ENCODE results near the gene NADK.

The NADK gene

DNA sequence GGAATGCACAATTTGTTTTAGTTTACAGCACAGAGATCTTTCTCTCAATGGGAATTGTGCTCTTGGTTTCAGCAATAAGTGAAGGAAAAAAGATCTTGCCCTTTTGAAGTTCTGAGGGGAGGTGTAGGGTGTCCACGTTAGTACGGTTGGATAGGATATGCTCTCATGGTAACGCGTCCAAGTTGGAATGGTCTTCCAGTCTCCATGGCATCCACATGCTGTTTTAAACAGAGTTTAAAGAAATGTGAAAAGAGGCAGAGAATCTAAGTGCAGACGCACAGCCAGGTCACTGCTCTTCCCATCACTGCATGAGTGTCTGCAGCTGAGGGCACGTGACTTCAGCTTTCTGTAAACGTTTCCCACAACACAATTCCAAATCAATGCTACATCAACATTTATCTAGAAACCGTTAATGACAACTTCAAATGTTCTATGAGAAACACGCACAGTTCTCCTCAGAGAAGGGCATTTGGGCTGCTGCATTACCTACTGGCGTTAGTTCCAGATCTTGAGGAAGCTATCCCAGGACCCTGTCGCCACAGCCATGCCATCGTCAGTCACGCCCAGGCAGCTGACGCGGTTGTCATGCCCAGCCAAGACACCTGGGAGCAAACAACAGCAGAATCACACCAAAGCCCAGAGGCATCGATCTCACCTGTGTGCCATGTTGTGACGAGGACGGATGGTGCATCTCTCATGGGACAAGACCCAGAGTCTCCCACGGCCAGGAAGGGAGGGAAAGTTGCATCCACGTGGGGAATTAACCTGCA lies 8.8 kb upstream of the NADK start:
- no peak for DNase-seq

GRCh38 chr1:1785666-1786065 lies 7.4 kb upstream of the NADK start:
- no peak for DNase-seq

DNA sequence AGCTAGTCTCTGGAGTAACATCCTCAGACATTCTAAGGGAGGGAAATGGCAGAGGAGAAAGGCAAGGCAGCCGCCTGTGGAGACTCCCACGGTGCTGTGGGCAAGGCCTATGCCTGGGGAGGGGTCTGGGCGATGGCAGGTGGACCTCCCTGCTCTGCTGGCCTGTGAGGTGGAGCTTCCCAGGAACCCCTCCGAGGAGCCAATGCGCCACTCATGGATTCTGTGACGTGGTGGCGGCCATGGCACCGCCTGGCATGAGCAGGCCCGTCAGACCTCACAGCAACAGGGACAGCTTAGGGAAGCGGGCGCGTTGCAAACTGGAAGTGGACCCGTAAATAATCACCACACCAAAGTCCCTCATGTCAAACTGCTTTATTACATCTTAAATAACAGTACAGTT lies 6.7 kb upstream of the NADK start:
- DNase-seq, result no peak

DNA sequence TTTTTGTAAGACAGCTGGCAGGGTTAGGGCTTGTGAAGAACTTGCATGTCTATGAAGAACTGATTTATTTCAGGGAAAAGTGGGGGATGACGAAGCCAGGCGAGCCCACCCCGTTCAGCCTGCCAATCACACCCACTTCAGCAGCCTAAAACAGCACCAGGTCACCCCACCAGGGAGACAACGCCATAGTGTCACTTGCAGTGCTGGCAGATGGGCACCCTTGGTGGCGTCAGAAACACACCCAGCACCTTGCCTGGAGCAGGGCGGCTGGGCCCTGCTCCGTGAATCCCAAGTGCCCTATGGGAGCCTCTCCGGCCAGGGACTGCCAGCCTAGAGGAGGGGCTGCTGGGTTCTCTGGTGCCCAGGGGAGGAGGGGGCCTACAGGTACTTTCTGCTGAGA lies 5.0 kb upstream of the NADK start:
- no peak for DNase-seq

DNA sequence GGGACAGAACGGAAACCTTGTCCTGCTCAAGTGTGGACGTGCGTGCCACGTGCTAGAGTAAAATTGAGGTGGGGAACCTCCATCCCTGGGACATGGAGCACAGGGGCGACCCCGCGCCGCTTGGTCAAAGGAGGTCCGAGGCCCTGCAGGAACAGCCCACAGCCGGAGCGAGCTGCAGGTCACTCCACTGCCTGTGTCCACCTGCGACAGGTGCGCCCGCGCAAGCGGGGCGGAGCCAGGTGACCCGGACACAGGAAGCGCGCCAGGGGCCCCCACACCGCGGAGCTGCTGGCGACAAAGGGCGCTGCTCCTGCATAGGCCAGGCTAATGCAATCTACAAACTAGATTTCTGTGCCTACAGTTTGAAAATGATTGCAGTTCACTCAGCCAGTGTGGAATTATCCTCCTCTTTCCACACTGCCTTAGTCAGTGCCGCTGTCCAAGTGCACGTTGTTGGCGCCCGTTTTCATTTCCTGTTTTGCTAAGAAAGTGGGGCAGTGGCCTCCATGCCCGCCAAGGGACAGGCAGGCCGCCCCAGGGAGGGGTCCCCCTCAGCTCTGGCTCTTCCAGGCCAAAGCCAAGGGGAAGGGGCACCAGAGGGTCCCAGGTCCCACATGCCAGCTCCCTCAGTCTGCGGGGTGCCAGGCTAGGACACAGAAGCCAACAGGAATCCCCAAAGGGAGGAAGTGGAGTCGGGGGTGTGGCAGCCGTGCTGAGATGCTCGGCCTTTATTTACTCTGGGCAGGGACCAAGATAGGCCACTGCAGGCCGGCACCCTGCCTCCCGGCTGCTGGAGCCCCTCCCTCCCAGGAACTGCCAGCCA lies 4.3 kb upstream of the NADK start:
- DNase-seq, result peak; percentile 32

GRCh38 chr1:1781526-1781903 lies 3.2 kb upstream of the NADK start:
- DNase-seq, result no peak

- DNase-seq, result no peak
Measured at GRCh38 chr1:1780598-1781525, 2.6 kb upstream of the NADK start.

GRCh38 chr1:1779691-1780597 lies 1.7 kb upstream of the NADK start:
- DNase-seq, result no peak

DNA sequence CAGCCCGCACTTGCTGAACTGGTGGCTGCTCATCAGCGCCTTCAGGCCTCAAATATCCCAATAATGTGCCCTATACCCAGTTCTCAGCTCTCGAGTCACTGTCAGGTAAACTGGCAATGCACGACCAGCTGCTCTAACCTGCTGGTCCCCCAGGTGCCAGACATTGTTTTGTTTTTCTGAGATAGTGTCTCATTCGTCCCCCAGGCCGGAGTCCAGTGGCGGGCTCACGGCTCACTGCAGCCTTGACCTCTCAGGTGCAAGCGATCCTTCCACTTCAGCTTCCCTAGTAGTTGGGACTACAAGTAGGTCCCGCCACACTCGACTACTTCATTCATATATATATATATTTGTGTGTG lies 1.0 kb upstream of the NADK start:
- DNase-seq, result no peak

DNA sequence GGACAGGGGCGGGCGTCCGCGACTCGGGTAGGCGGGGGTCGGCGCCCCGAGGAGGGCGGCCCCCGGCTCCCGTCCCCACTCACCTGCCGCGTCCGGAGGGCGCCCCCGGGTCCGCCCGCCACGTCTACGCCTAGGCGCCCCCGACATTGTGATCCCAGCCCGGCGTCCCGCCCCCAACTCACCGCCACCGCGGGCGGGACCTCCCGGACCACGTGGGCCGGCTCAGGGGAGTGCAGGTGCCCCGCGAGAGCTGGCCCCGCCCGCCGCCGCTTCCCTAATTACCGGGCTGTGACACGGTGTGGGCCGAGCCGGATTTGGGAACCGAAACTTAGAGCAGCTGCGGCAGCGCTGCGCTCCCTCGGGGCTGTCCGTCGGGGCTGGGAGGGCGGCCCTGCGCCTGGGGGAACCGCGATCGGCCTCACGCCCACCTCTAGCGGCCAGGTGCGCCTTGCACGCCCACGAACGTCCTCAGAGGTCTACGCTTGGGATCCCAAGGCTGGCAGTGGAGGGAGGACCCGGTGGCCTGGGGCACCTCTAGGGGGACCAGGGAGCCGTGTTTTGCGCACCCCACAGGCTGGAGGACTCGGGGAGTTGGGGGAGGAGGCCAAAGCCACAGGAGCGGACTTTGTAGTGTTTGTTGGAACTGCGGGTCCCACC lies 521 bp upstream of the NADK start:
- no peak for DNase-seq

GRCh38 chr1:1777583-1777899 lies 729 bp downstream of the NADK start:
- DNase-seq, result no peak

DNA sequence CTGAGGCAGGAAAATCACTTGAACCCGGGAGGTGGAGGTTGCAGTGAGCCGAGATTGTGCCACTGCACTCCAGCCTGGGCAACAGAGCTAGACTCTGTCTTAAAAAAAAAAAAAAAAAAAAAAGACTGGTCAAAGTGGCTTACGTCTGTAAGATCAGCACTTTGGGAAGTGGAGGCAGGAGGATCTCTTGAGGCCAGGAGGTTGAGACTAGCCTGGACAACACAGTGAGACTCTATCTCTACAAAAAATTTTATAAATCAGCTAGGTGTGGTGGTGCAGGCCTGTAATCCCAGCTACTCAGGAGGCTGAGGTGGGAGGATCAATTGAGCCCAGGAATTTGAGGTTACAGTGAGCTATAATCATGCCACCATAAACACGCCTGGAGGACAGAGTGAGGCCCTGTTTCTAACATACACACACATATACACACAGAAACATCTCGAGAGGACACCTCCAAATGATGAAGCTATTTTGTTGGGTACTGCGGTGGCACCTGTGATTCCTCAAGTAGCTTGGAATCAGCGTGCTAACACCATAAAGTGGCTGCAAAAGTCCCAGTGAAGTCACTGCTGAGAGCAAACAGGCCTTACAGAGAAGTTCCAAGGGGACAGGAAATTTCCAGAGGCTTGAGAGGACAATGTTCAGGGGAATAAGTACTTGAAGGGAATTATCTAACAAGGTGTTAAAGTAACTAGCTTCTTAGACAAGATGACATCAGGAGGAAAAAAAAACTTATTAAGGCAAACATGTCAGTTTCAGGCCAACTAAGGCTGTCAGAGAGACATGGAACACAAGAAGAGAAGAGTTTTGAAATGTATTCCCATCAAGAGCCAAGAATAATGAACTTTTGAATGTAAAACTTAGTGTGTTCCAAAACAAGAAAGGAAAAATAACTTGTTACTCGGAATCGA lies 1.3 kb downstream of the NADK start:
- DNase-seq, result no peak

GRCh38 chr1:1775327-1776226 lies 2.7 kb downstream of the NADK start:
- no peak for DNase-seq

DNA sequence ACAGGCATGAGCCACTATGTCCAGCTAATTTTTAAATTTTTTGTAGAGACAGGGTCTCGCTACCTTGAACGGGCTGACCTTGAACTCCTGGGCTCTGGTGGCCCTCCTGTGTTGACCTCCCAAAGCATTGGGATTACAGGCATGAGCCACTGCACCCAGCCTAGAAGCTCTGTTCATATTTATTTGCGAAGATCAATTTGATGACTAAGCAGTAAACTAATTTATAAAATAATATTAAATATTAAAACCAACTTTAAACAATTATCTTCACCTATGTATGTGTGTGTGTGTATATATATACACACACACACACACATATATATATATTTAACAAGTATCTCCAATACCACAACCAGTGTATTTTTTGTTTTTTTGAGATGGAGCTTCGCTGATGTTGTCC lies 4.4 kb downstream of the NADK start:
- no peak for DNase-seq

DNA sequence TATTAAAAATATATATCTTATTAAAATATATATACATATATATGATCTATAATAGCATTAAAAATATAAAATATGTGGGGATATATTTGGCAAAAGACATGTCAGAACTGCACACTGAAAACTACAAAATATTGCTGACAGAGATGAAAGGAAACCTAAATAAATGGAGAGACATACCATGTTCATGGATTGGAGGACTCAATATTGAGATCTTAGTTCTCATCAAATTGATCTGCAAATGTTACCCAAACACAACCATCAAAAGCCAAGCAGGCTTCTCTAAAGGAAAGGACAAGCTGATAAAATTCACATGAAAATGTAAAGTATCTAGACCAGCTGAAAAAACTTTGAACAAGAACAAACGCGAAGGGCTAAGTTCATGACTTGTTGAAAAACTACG lies 7.2 kb downstream of the NADK start:
- no peak for DNase-seq

DNA sequence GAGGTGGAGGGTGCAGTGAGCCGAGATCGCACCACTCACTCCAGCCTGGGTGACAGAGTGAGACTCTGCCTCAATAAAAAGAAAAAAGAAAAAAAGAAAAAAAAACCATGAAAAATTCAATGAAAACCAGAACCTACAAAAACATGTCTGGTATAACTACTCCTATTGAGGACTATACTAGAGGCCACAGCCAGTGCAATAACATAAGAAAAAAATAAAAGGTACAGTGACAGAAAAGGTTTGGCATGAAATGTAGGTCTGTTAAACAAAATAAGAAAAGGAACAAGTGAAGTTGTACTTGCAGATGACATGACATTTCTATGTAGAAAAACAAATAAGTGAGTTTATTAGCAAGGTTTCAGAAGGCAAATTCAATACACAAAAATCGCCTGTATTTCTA lies 8.2 kb downstream of the NADK start:
- no peak for DNase-seq

GRCh38 chr1:1768249-1768992 lies 9.8 kb downstream of the NADK start:
- DNase-seq, result no peak

GRCh38 chr1:1764876-1765470 lies 13.3 kb downstream of the NADK start:
- no peak for DNase-seq
